HK-2 (cell line): ENCODE measurements around the gene DPF3.

ENCODE experiments used
- DNase-seq: peaks from one replicate; pipeline ENCODE4 v3.0.0-alpha.2; 2018; ENCODE audit not compliant: unreplicated experiment

Gene DPF3

GRCh38 chr14:72680853-72681640, 212.9 kb downstream of the DPF3 start:
- no peak for DNase-seq

GRCh38 chr14:72679536-72680151, 214.3 kb downstream of the DPF3 start:
- no peak for DNase-seq

DNA sequence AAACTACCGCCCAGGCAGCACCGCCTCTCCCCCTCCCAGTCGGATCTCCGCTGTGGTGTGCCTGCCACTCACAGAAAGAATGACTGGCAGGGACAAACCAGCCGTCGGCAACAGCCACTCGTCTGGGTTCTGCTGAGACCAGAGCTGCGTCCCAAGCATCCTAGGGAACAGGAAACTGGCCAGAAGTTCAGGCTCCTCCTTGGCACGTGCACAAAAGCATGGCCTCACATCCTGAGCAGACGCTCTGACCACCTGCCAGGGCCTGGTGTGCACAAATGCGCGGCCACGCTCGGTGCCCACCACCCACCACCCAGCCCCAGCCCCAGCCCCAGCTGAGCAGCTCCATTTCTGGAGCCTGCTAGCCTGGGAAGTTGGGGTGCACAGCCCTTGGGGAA, 214.8 kb downstream of the DPF3 start:
- no peak for DNase-seq

DNA sequence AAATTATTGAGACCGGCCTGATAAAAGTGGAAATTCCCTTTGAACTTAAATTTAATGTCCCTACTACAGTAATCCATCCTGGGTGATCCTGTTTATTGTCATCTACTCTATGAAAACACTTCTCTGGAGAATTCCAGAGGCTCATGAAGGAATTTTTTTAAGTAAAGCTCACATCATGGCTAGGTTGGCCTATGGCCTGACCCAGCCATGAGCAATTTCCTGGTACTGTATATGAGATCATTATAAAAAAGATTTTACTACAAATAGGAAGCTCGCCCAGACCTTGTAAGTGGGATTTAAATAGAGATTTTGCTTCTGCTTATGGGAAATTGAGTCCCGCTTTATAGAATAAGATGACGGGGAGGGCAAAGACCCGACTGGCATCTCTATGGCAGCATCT, 215.5 kb downstream of the DPF3 start:
- no peak for DNase-seq

DNA sequence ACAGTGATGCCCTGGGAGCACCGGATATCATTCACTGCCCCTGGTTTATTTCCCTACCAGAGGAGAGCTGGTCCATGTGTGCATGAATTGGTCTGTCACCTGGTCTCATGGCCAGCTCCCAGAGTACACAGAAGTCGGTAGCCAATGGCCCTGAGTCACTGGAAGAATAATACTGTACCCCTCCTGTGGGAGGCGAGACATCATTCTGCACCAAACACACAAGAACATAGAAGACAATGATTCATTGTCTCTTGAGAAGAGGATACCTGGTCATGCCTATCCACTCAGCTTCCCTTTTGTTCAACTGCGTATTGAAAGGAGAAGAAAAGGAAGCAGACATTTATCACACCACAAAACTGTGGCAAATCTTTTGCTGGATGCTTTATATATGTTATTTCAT, 216.2 kb downstream of the DPF3 start:
- DNase-seq: no peak

DNA sequence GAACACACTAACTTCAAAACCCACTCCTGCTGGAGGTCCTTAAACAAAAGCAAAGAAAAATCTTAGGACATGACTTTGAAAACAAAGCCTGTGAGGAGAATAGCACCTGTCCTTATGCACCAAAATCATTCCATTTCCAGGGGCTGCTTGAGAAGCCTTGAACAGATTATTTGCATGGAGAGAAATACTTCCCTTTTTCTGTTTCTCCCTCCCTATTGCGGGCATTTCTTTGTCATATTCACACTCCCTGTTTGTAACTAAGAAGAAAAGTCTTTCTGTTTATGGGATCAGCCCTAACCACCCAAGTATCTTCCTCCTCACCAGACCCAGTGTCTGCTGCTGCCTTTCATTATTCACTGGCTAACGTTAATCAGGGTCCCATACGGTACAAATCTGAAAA, 218.8 kb downstream of the DPF3 start:
- no peak for DNase-seq

GRCh38 chr14:72673179-72673578, 220.7 kb downstream of the DPF3 start:
- DNase-seq: no peak

GRCh38 chr14:72666610-72667009, 227.3 kb downstream of the DPF3 start:
- no peak for DNase-seq

- peak; percentile 13 for DNase-seq
These were observed 228.6 kb downstream of the DPF3 start for GRCh38 chr14:72665259-72665658.

DNA sequence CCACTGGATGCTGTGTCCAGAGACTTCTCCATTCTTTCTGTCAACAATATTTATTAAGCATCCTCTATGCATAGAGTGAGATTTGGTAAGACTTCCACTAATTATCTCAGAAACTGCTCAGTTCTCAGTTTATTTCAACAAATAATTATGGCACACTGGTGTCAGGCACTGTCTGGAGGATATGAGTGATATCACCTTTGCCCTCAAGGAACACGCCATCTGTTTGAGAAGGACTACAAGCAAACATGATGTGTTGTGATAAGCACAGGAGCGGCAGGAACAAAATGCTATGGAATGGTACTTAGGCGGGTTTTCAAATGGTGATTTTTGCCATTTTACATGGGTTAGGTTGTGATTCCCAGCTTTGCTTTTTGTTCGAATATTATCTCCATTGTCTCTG, 229.2 kb downstream of the DPF3 start:
- DNase-seq: no peak

DNA sequence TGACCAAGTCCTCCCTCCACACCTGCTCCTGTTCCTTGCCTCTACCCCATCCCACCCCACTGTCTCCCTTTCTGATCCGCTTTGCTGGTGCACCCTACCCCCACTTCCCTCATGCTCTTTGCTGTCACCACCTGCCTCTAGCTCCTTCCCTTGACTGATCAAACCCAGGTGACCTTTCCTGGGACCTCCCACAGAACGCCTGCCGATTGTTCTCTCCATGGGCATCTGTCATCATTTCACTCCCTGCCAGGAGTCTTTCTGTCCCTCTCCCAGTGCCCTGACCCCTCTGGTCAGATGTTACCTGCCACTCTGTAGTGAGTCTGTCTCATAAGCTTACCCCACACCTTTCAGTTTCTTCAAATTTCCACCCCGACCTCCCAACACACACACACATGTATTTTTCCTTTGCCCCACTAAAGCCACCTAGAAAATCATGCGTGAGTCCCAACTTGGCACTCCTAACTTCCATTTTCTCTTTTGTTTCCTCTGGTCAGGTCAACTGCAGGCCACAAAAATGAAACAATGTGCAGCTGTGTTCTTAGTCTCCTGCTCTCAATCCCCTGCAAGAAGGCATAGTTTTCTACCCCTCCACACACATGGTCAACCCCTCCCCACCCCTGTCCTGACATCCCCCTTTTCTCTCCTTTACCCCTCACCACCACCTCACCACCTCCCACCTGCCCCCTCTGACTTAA, 229.8 kb downstream of the DPF3 start:
- no peak for DNase-seq

- DNase-seq: no peak
These were observed 230.8 kb downstream of the DPF3 start for GRCh38 chr14:72663076-72663487.

- DNase-seq: no peak
These were observed 231.7 kb downstream of the DPF3 start for GRCh38 chr14:72662214-72662613.

DNA sequence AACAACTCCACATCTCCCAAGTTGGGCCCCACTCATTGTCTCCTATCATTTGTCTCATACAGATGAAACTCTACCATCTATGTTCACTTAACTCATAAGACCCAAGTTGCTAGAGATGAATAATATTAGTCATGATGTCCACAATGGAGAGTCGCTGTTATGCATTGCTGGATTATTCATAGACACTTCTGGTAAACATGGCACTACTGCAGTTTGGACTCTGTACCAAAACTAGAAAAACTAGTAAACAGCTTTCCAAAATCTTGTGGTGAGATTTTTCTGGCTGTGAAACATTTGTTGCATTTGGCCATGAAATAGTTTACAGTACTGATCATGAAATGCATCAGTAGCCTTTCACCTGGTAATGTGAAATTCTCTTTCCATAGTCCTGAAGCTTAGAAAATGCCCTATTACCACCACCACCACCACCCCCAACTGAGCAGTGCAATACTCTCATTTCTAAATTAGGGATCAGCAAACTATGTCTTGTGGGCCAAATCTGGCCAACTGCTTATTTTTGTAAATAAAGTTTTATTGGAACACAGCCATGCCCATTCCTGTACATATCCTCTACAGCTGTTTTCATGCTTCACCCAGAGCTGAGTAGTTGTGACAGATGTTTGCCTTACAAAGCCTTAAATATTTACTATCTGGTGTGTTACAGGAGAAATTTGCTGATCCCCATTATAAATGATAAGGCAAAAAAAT, 236.5 kb downstream of the DPF3 start:
- no peak for DNase-seq

DNA sequence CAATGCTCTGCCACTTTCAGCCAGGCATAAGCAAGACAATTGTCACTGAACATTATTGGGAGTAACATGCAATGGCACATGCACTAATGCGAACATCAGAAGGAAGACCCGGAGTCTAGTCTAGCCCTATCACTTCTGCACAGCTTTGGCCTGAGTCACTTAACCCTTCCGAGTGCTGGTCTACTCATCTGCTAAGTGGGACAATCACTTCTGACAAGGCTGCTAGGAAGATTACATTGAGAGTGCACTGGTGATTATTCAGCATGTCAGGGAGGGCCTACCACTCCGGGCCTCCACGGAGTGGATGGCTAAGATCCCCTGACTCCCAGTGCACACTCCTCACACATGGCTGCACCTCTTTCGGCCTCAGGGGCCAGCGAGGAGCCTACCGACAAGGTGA, 240.9 kb downstream of the DPF3 start:
- no peak for DNase-seq

- no peak for DNase-seq
These were observed 241.7 kb downstream of the DPF3 start for GRCh38 chr14:72652179-72652578.

- DNase-seq: no peak
These were observed 242.2 kb downstream of the DPF3 start for GRCh38 chr14:72651714-72652113.

- no peak for DNase-seq
These were observed 242.8 kb downstream of the DPF3 start for GRCh38 chr14:72651081-72651480.

DNA sequence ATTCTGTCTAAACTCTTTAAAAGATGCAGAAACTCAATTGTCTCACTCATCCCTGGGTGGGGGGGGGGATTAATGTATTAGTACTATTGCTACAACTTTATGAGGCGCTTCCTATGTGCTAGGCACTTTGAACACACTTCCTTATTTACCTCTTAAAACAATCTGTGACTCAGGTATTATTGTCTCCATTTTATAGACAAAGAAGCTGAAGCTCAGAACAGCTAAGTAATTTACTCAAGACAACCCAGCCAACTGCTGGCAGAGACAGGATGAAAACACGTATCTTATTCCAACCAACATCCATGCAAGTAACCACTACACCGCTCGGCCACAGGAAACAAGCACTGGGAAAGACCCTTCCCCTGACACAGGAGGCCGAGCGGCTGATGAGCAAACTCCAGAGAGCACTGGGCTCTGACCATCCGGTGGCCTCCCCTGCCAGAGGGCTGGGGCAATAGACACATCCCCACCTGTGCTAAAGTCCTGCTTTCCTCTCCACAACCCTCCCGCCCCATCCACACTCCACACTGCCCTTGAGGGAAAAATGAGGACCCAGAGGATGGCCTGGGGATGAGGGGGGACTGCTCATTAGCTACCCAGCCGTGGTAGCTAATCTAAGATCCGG, 244.2 kb downstream of the DPF3 start:
- no peak for DNase-seq

GRCh38 chr14:72647782-72648181, 246.1 kb downstream of the DPF3 start:
- no peak for DNase-seq

DNA sequence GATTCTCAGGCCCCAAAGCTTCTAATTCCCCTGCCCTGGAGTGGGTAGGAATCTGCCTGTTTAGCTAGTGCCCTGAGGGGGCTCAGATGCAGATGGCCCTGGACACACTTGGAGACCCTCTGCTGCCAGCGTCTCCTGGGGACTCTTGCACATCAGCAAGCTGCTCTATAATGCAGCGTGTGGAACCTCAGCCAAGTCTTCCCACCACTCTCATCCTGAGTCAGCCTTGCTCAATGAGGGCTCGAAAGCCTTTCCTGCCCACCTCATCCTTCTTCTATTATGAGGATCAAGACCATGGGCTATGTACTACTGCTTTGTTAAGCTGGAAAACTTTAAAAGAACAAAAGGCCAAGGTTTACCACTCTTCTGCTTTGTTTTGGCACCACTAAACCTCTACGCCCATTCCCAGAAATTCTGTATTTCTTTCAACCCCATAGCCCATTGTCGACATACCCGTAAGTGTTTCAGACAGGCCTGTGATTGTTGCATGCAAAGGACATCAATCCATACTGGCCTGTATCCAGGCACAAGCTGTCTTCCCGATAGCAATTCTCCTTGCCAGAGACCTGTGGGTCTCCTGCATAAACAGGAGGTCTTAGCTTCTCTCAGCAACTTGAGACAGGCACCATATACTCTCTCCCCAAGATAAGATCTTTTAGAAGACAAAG, 246.9 kb downstream of the DPF3 start:
- no peak for DNase-seq
